ENCODE measurements around the gene C4orf54. TPM values are rescaled to one million over a fixed set of nuclear protein-coding genes. Genes with fewer than 3 reads are reported as not detected.

The C4orf54 gene
- total RNA-seq, 6 experiments from 2014 or later: 0.02 to 0.03 (median 0.02) TPM; not detected in 1

DNA sequence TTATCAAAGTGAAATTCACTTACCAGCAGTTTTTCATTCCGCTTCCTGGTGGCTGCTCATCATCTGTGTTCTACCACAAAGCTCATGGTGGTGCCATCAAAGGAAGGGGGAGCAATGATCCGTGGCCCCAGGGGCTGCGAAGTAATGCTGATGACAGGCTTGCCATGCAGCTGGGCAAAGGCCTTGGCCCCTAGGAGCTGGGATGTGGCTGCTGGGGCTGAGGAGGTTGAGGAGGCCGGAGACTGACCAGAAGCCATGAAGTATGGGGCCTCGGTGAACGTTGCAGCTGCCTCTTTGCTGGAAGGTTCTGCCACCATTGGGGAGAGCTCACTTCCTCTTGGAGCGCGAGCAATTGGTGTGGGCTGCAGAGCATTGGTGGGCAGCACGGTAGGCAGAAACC is 8.4 kb downstream of the C4orf54 start:
- no peak for DNase-seq
- Mint-ChIP-seq H3K27me3 (ENCODE audit: insufficient read depth) (peaks cover 16% of the 10 kb centered on the region), H3K4me1 (ENCODE audit: low read depth) (no peaks in the 10 kb centered on the region; the same call in 1 of the 2 replicates), H3K27ac (no peak overlapping the region), H3K36me3 (ENCODE audit: low read depth) (no peaks in the 10 kb centered on the region), H3K9me3 (peaks cover 6% of the 10 kb centered on the region; the same call in 1 of the 2 replicates), H3K4me3 (no peak overlapping the region)
- TF ChIP-seq, protein P1, sequence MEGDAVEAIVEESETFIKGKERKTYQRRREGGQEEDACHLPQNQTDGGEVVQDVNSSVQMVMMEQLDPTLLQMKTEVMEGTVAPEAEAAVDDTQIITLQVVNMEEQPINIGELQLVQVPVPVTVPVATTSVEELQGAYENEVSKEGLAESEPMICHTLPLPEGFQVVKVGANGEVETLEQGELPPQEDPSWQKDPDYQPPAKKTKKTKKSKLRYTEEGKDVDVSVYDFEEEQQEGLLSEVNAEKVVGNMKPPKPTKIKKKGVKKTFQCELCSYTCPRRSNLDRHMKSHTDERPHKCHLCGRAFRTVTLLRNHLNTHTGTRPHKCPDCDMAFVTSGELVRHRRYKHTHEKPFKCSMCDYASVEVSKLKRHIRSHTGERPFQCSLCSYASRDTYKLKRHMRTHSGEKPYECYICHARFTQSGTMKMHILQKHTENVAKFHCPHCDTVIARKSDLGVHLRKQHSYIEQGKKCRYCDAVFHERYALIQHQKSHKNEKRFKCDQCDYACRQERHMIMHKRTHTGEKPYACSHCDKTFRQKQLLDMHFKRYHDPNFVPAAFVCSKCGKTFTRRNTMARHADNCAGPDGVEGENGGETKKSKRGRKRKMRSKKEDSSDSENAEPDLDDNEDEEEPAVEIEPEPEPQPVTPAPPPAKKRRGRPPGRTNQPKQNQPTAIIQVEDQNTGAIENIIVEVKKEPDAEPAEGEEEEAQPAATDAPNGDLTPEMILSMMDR (IDR thresholded peaks at IDR 0.05): no peak

DNA sequence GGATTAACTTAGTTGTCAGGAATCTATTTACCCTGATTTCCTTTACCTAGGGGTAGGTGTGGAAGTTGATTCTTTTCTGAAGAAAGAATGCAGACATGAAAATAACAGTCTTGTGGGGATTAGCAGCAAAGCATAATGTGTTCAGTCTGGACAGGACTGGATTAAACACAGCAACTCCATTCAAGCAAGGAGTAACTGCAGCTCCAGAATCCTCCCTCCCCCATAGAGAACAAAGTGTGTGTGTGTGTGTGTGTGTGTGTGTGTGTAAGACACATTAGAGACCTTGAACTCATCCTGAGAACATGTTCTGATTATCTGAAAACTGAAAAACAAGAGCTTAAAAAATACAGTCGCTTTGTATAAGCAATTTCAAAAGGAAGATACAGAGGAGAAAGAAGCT is 9.3 kb downstream of the C4orf54 start:
- Mint-ChIP-seq H3K4me1 (ENCODE audit: low read depth) (no peaks in the 10 kb centered on the region), H3K4me3 (no peak overlapping the region), H3K9me3 (peaks cover 6% of the 10 kb centered on the region; the same call in 1 of the 2 replicates), H3K27me3 (ENCODE audit: insufficient read depth) (peaks cover 16% of the 10 kb centered on the region), H3K27ac (no peak overlapping the region), H3K36me3 (ENCODE audit: low read depth) (no peaks in the 10 kb centered on the region)
- TF ChIP-seq, protein P1 (IDR thresholded peaks at IDR 0.05): no peak
- no peak for DNase-seq

DNA sequence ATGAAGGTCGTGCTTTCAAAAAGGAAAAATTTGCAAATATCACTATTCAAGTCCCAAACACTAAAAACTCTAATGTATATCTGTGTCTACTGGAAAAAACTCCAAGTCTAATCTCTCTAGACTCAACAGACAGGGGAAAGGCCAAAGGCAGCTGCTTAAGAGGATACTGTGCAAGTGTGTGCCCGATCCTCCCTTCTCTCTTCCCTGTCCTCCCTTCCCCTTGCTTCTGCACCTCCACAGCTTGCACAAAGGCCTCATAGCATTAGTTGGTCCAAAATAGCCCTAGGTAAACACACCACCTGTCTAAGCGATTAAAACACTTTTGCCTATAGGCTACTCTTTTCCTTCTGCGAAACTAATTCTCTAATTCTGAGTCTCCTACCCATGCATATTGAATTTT is 10.6 kb downstream of the C4orf54 start:
- Mint-ChIP-seq H3K36me3 (ENCODE audit: low read depth) (no peaks in the 10 kb centered on the region), H3K27me3 (ENCODE audit: insufficient read depth) (peaks cover 16% of the 10 kb centered on the region), H3K27ac (no peak overlapping the region), H3K4me1 (ENCODE audit: low read depth) (no peaks in the 10 kb centered on the region), H3K4me3 (no peak overlapping the region), H3K9me3 (peaks cover 6% of the 10 kb centered on the region; the same call in 1 of the 2 replicates)
- no peak for DNase-seq
- TF ChIP-seq, protein P1 (IDR thresholded peaks at IDR 0.05): no peak

DNA sequence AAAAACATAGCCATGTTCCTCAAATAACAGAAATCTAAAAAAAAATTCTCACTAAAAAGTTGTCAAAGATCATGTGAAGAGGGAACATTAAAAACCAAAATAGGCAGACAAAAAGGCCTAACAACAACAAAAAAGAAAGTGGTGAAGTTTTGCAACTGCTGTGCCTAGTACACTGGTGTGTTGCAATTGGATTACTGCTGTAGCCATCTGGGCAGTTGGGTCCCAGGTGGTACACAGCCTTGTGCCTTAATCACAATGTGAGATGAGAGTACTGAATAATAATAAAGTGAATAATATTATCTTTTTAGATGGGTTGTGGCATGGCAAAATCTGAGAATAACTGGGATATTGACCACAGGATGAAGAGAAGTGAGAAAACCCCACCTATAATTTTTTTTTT is 12.0 kb downstream of the C4orf54 start:
- H3K36me3 Mint-ChIP-seq (ENCODE audit: low read depth): no peaks in the 10 kb centered on the region

DNA sequence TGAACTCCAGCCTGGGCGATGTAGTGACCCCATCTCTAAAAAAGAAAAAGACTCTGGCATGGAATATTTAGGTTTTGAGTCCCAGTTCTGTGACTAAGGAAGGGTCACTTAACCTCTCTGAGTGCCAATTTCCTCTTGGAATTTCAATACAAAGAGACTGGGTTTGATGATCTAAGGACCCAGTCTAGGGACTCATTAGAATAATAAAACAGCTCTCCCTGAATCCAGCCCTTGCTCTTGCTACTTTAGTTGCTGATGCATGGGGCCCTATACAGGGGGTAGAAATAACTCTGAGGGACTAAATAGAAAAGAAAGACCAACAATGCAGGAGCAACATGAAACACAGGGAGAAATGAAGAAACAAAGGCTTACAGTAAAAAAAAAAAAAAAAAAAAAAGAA is 12.6 kb downstream of the C4orf54 start:
- no peaks in the 10 kb centered on the region for H3K36me3 Mint-ChIP-seq (ENCODE audit: low read depth)
- H3K27me3 Mint-ChIP-seq (ENCODE audit: insufficient read depth): peaks cover 10% of the 10 kb centered on the region
- H3K27ac Mint-ChIP-seq: no peak overlapping the region
- H3K9me3 Mint-ChIP-seq: no peaks in the 10 kb centered on the region
- H3K4me3 Mint-ChIP-seq: no peak overlapping the region
- DNase-seq: no peak
- TF ChIP-seq, protein P1 (IDR thresholded peaks at IDR 0.05): no peak
- no peaks in the 10 kb centered on the region for H3K4me1 Mint-ChIP-seq (ENCODE audit: low read depth)

More for the DNA sequence above, 12.0 kb downstream of the C4orf54 start:
- Mint-ChIP-seq H3K4me1 (ENCODE audit: low read depth) (no peaks in the 10 kb centered on the region), H3K27me3 (ENCODE audit: insufficient read depth) (peaks cover 10% of the 10 kb centered on the region), H3K4me3 (no peak overlapping the region), H3K27ac (no peak overlapping the region), H3K9me3 (peaks cover 2% of the 10 kb centered on the region; the same call in 1 of the 2 replicates)
- DNase-seq: no peak
- TF ChIP-seq, protein P1 (IDR thresholded peaks at IDR 0.05): no peak

DNA sequence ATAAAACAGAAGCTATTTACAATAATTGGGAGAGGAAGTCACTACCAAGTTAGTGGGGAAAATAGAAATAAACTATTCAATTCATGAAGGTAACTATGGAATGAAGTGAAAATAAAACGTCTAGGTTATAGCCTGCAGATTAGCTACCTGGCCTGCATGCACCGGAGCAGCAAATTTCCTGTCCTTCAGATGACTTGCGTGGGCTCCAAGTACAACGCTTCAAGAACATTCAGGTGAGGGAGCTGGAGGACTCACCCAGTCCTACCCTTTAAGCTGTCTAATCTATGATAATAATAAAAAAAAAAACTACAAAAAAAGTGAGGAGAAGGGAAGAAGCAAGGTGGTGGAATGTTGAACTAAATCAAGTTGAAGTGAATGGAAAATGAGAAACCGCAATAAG is 13.2 kb downstream of the C4orf54 start:
- DNase-seq: no peak
- TF ChIP-seq, protein P1 (IDR thresholded peaks at IDR 0.05): no peak
- no peak overlapping the region for H3K4me3 Mint-ChIP-seq
- no peaks in the 10 kb centered on the region for H3K36me3 Mint-ChIP-seq (ENCODE audit: low read depth)
- no peaks in the 10 kb centered on the region for H3K4me1 Mint-ChIP-seq (ENCODE audit: low read depth)
- peaks cover 10% of the 10 kb centered on the region for H3K27me3 Mint-ChIP-seq (ENCODE audit: insufficient read depth)
- H3K27ac Mint-ChIP-seq: no peak overlapping the region
- H3K9me3 Mint-ChIP-seq: no peaks in the 10 kb centered on the region

Measured in HFFc6 (cell line).